Stimulated activated CD8-positive, alpha-beta memory T cell treated with anti-CD3 and anti-CD28 coated beads, Interleukin-7, amount 100 ng/mL, for 48 hours (primary cell): ENCODE measurements around the gene ENPP6.
"Not testable (repeated sequence)": the region's sequence is repeated elsewhere in the genome, so short reads cannot be mapped to it uniquely, and the experiment has no call there.

Source experiments
- DNase-seq, 2 donors: peaks; one replicate each; pipeline ENCODE4 v3.0.0-alpha.2; 2020; ENCODE audit warnings: low read depth in 1 of 2; ENCODE audit errors: extremely low read depth in 1 of 2

Gene ENPP6

DNA sequence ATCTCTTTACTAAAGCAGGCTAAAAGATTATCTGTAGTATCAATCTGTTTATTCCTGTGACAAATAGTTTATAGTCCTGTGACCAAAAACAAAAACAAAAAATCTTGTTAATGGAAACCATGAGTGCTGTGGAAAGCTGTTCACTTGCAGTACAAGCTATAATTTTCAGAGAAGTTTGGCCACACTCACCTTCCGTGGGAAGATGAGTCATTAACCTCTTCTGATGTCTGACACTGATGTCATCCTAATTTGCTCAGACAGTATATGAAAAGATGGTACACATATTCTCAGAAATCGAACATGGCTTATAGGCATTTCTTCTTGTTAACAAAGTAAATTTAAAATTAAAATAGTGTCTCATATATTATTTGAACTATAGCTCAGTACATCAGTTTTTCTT, 19.9 kb upstream of the ENPP6 start:
- peak in 1 of 2 donors; percentile 33 for DNase-seq

GRCh38 chr4:184235526-184235925, 17.9 kb upstream of the ENPP6 start:
- no peak for DNase-seq

- no peak for DNase-seq
These were observed 16.5 kb upstream of the ENPP6 start for GRCh38 chr4:184234155-184234554.

DNA sequence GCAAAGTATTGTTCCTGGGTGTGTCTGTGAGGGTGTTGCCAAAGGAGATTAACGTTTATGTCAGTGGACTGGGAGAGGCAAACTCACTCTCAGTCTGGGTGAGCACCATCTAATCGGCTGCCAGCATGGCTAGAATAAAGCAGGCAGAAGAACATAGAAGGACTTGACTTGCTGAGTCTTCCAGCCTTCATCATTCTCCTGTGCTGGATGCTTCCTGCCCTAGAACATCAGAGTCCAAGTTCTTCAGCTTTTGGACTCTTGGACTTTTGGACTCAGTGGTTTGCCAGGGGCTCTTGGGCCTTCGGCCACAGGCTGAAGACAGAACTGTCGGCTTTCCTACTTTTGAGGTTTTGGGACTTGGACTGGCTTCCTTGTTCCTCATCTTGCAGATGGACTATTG, 15.3 kb upstream of the ENPP6 start:
- DNase-seq: no peak

- no peak for DNase-seq
These were observed 14.5 kb upstream of the ENPP6 start for GRCh38 chr4:184232202-184232601.

DNA sequence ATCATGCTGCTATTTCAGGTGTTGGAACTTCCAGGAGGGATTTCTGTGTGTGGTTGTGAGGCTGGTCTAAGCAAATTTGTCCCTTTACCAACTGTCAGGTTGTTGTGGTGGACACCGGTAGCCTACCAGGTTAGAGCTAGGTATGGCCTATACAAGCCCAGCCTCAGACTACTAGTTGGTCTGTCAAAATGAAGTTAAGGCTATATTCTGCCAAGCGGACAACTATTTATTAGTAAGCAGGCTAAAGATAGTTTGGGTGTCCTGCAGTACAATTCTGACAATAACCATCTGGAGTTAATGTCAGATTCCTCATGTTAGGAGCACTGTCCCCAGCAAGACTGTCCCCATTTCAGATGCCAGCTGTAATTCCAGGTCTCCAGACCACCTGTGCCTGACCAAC, 13.9 kb upstream of the ENPP6 start:
- no peak for DNase-seq

- DNase-seq: no peak
These were observed 10.5 kb upstream of the ENPP6 start for GRCh38 chr4:184228056-184228705.

GRCh38 chr4:184216515-184216914, 1.2 kb downstream of the ENPP6 start:
- DNase-seq: no peak

DNA sequence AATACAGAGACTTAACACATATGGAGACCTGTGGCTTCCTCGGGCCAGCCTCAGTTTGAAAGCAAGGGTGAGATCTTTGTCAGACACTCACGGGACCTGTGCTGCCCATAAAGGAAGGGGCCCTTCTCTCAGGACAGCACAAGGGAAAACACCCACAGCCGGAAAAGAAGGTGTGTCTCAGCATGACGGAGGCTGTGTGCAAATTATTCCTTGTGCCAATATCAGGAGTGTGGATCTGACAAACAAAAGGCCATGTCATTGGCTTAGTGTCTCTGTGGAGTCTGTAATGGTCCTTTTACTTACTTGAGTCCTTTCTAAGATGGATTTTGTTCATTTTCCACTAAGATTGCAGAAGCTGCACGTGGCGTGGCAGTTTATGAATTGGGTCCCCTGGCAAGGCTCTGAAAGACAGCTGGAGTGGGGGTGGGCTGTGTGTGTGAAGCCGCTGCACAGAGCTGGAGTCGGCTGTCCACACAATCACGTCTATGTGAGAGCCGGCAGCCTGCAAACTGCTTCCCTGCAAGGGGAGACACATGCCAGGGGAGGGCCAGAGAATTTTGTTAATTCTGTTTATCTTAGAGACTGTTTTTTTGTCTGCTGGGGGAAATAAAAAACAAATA, 1.9 kb downstream of the ENPP6 start:
- DNase-seq: no peak

DNA sequence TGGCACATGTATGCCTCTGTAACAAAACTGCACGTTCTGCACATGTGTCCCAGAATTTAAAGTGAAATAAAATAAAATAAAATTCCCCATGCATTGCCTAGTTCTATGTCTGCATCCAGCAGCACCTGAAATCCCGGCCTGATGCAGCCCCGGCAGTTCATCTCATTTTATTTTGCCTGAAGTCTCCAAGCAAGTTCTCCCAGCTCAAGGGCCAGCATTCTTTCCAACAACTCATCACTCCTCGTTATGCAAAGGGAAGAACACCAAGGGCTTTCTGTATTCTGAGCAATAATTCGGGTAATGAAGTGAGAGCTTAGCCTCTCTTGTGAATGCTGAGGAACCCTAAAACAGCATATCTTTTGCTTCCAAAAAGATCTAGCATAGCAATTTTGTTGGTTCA, 2.7 kb downstream of the ENPP6 start:
- no peak for DNase-seq

DNA sequence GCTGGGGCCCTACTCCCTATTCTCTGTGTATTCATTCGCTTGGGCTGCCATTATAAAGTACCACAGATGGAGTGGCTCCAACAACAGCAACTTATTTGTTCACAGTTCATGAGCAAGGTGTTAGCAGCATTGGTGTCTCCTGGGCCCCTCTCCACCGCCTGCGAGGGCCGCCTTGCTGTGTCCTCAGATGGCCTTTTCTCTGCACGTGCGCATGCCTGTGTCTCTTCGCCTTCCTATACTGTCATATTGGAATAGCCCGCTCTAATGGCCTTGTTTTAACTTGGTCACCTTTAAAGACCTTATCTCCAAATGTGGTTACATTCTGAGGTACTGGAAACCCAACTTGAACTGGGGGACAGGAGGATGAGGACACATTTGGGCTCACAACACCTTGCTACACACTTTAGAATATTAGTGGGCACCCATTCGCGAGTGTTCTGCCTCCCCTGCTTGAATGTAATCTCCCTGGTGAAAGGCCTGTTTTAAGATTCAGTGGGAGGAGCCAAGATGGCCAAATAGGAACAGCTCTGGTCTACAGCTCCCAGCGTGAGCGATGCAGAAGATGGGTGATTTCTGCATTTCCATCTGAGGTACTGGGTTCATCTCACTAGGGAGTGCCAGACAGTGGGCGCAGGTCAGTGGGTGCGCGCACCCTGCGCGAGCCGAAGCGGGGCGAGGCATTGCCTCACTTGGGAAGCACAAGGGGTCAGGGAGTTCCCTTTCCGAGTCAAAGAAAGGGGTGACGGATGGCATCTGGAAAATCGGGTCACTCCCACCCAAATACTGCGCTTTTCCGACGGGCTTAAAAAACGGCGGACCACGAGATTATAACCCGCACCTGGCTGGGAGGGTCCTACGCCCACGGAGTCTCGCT, 9.7 kb downstream of the ENPP6 start:
- DNase-seq: not testable (repeated sequence)

GRCh38 chr4:184205243-184205642, 12.4 kb downstream of the ENPP6 start:
- no peak for DNase-seq

DNA sequence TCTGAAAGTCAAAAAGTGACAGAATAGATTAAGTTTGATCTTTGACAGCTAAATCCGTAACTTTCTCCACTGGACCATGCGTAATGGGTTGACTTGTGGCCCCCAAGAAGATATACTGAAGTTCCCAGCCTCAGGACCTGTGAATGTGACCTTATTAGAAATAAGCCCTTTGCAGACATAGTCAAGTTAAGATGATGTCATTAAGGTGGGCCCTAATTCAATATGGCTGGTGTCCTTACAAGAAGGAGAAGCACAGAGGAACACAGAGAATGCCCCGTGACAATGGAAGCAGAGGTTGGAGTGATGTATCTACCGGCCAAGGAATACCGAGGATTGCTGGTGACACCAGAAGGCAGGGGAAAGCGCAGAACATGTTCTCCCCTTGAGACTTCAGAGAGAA, 14.4 kb downstream of the ENPP6 start:
- no peak for DNase-seq

DNA sequence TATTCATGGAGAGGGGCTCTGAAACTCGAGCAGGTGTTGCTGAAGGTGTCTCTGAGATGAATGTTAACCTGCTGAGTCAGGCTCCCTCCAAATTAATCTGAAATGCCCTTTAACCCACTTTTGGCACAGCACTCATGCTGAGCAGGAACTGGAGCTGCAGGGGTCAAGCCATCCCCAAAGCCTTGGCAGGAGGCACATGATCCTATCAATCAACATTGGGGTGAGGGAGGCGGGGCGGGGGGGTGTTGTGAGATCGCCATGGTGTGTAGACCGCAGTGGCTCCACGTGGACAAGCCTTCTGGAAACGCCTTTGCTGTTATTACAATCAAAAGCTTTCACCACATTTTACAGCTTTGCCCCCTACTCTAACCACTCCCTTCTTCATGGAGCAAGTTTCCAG, 16.5 kb downstream of the ENPP6 start:
- DNase-seq: no peak

GRCh38 chr4:184200296-184200695, 17.4 kb downstream of the ENPP6 start:
- DNase-seq: no peak

DNA sequence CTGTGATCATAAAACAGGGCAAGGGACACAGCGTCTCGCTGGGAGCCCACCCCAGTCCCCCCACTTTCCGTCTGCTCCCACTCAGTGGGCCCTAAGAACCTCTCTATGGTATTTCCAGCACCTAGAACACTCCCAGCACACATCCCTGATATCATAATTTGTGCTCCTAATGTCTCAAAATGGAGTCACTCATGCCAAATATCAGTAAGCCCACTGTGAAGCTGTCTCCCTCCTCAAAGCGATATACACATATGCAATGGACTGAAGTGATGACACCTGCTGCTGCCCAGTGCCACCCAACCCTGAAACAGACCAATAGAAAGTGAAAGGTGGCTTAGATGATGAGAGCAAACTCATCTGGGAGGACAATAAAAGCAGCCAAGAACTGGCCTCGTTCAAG, 17.9 kb downstream of the ENPP6 start:
- DNase-seq: no peak

DNA sequence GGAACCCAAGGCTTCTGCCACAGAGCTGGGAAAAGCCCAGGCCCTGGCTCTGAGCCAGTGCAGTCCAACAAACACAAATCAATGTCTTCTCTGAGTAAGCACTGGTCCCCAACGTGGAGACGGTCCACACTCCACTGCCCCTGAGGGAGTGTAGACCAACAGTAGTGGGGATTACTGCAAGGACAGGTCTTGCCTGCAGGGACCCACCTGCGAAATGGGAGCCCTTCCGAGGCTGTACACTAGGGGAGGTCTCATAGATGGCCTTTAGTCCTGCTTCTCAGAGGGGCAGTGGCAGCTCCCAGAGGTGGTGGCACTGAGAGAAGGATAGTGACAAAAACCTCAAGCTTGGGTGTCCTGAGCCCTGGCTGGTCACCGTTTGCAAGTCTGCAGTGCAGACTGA, 19.5 kb downstream of the ENPP6 start:
- no peak for DNase-seq

GRCh38 chr4:184197536-184198082, 20.1 kb downstream of the ENPP6 start:
- DNase-seq: no peak

DNA sequence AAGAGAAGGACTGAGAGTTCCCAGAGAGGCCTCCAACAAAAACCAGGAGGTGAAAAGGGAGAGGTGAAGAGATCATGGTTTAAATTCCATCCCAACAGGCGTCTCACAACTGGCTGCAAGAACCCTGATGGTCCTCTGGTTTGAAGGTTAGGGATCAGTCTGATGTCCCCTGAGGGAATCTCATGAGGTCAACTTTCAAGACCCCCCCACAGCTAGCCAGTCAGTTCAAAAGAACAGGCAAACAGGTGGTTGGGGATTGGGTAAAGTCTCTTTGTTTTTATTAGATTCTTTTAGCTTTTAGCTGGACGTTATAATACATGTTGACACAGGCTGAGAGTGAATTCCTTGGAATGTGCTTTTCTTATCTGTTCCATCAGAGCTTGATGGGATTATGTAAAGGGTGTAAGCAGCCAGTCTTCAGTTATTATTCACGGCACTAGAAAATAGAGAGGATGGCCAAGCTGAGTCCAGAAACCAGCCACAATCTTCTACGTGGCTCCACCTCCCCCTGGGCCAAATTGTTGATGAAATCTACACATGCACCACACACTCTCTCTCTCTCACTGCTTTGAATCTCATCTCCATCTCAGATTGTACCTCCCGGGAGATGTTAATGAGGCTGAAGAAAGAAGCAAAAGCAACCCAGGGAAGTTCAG, 20.8 kb downstream of the ENPP6 start:
- no peak for DNase-seq

DNA sequence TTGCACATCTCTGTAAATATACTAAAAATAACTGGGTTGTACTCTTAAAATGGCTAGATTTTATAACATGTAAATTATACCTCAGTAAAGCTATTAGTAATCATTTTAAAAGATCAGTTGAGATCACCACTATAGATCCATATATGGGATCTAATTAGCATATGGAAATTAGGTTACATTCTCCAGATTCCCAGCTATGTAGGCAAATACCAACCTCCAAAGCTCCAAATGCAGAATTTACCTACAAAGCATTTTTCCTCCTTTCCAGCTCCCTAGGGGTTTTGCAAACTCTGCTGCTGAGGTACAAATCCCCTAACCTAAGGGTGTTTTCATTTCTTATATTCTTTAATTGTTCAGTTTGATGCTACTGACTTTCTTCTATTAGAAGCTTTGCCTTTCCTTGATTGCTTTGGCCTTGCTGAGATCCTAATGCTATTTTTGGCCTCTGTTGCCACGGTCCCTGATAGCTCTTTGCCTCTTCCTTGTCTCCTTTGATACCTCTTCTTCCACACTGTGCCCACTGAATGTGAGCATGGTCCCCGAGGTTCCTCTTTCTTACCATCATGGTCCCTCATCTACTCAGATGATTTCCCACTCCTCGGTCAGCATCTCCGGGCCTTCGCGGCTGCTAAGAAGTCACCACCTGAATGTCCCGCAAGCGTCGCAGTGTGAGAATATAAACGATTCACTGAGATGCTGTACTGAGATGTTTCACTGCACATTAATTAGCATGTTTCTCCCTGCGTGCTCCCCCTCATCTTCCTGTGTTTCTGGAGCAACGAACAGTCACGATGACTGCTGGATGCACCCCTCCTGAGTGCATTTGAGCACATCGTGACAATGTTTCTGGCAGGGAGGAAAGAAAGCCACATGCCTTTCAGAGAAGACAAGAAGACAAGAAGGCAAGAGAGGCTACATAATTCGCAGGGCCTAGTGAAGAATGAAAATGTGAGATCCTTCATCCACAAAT, 23.8 kb downstream of the ENPP6 start:
- no peak for DNase-seq
